GM23248 (cell line): Measurements from ENCODE around the gene UBA3. TPM values are rescaled to one million over a fixed set of nuclear protein-coding genes. Genes with fewer than 3 reads are reported as not detected.

Experiments
- DNase-seq: peaks from one replicate; pipeline ENCODE4 v3.0.0-alpha.2; 2015
- H2AFZ ChIP-seq: fragments of 200-600 bp; sonication (generic); 2 replicates; pipeline ENCODE4 v1.6.1; 2016; ENCODE audit warnings: antibody characterized with exemption
- H3F3A ChIP-seq: fragments of 200-600 bp; sonication (generic); 2 replicates; pipeline ENCODE4 v1.6.1; 2016; ENCODE audit warnings: mild to moderate bottlenecking, antibody characterized with exemption, mixed run types; ENCODE audit not compliant: insufficient read depth
- H3K27ac ChIP-seq: fragments of 200-600 bp; sonication (generic); 2 replicates; pipeline ENCODE4 v1.5.1; 2016; ENCODE audit warnings: mild to moderate bottlenecking
- H3K27me3 ChIP-seq: fragments of 200-600 bp; sonication (generic); replicated peaks from 2 replicates; pipeline ENCODE4 v1.6.1; 2016; ENCODE audit warnings: mild to moderate bottlenecking; ENCODE audit not compliant: insufficient read depth
- H3K36me3 ChIP-seq: fragments of 200-600 bp; sonication (generic); 2 replicates; pipeline ENCODE4 v1.6.1; 2016; ENCODE audit warnings: low read depth, mild to moderate bottlenecking
- H3K4me1 ChIP-seq: fragments of 200-600 bp; sonication (generic); 2 replicates; pipeline ENCODE4 v1.6.1; 2016; ENCODE audit warnings: mild to moderate bottlenecking; ENCODE audit not compliant: insufficient read depth
- H3K4me2 ChIP-seq: fragments of 200-600 bp; sonication (generic); one replicate; pipeline ENCODE4 v1.6.1; 2016; ENCODE audit warnings: mild to moderate bottlenecking; ENCODE audit not compliant: unreplicated experiment
- H3K4me3 ChIP-seq: fragments of 200-600 bp; sonication (generic); 2 replicates; pipeline ENCODE4 v1.5.1; 2016; ENCODE audit warnings: mild to moderate bottlenecking
- H3K79me2 ChIP-seq: fragments of 200-600 bp; sonication (generic); 2 replicates; pipeline ENCODE4 v1.6.1; 2016; ENCODE audit warnings: mild to moderate bottlenecking; ENCODE audit not compliant: insufficient read depth
- H3K9ac ChIP-seq: fragments of 200-600 bp; sonication (generic); 2 replicates; pipeline ENCODE4 v1.6.1; 2016; ENCODE audit warnings: mild to moderate bottlenecking
- H3K9me2 ChIP-seq: fragments of 200-600 bp; sonication (generic); 2 replicates; pipeline ENCODE4 v1.6.1; 2016; ENCODE audit warnings: mixed run types, mild to moderate bottlenecking, moderate library complexity; ENCODE audit not compliant: insufficient read depth
- H3K9me3 ChIP-seq: fragments of 200-600 bp; sonication (generic); one replicate; pipeline ENCODE4 v1.6.1; 2017; ENCODE audit warnings: low read depth
- H4K20me1 ChIP-seq: fragments of 200-600 bp; sonication (generic); 2 replicates; pipeline ENCODE4 v1.6.0; 2016; ENCODE audit not compliant: insufficient read depth
- EZH2 ChIP-seq: fragments of 200-600 bp; sonication (generic); IDR thresholded peaks from 2 replicates; pipeline ENCODE4 v1.6.1; 2018; ENCODE audit warnings: antibody characterized with exemption, mild to moderate bottlenecking; ENCODE audit not compliant: insufficient read depth, poor library complexity, severe bottlenecking
- EZH2phosphoT487 ChIP-seq: fragments of 200-600 bp; sonication (generic); IDR thresholded peaks from 2 replicates; pipeline ENCODE4 v1.6.1; 2018; ENCODE audit warnings: antibody characterized with exemption, moderate library complexity, mild to moderate bottlenecking, low read depth; ENCODE audit not compliant: insufficient read depth
- WGBS, 2 experiments: methylation state at CpG; one replicate each; pipeline ENCODE4 v1.1.6; 2015 to 2017; ENCODE audit warnings: low lambda C conversion rate in 2 of 2, low coverage in 1 of 2; ENCODE audit errors: missing lambda C conversion rate in 2 of 2; 5-methylcytosine and 5-hydroxymethylcytosine counted together
- in situ Hi-C: fragments of 300-500 bp; cut with MboI; formaldehyde crosslinking; loops from 2 replicates; pipeline ENCODE4 v1.15.0; 2020
- polyA plus RNA-seq: library from polyadenylated mRNA; unstranded; fragments of >200 nt; fragmentation: Nextera tagmentation; extraction: Ambion mirVana; gene quantifications from 2 replicates; pipeline ENCODE4 v1.2.1, GENCODE V29; 2016
- total RNA-seq: library from RNA; depleted of rRNA; stranded (reverse); fragments of >200 nt; shearing (Covaris generic); gene quantifications from 2 replicates; pipeline ENCODE4 v1.2.3, GENCODE V29; 2014

The UBA3 gene
- total and polyA plus RNA-seq, 2 experiments from 2014 or later, result 64.0 to 65.0 TPM

DNA sequence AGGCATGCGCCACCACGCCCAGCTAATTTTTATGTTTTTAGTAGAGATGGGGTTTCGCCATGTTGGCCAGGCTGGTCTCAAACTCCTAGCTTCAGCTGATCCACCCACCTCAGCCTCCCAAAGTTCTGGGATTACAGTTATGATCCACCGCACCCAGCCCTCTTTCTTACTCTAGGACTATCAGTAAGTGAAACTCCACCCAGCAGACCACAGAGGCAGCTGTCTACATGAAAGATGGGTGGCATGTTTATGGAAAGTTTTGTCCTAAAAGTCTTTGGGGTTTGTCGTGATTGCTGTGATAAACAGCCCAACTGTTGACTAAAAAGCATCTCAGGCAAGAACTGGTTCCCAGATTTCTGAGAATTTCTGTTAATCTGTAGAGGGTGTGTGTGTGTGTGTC lies 15.5 kb upstream of the UBA3 start:
- Histone ChIP-seq H3K4me2 (no peak overlapping the region), H2AFZ (no peak overlapping the region), H3K4me1 (peaks cover 15% of the 10 kb centered on the region), H3F3A (peaks cover 14% of the 10 kb centered on the region), H3K4me3 (no peak overlapping the region), H3K9ac (no peak overlapping the region), H3K9me2 (no peaks in the 10 kb centered on the region), H3K9me3 (no peaks in the 10 kb centered on the region), H3K27me3 (no peaks in the 10 kb centered on the region), H3K79me2 (peaks cover 97% of the 10 kb centered on the region), H4K20me1 (peaks cover 6% of the 10 kb centered on the region; the same call in 1 of the 2 replicates), H3K36me3 (no peaks in the 10 kb centered on the region), H3K27ac (no peak overlapping the region)
- in situ Hi-C loops, result no loop called here
- no peak for DNase-seq
- TF ChIP-seq EZH2 (no peak), EZH2phosphoT487 (no peak)
- 75% methylated on average over 5 of the region's 5 CpGs for WGBS, 2 experiments

DNA sequence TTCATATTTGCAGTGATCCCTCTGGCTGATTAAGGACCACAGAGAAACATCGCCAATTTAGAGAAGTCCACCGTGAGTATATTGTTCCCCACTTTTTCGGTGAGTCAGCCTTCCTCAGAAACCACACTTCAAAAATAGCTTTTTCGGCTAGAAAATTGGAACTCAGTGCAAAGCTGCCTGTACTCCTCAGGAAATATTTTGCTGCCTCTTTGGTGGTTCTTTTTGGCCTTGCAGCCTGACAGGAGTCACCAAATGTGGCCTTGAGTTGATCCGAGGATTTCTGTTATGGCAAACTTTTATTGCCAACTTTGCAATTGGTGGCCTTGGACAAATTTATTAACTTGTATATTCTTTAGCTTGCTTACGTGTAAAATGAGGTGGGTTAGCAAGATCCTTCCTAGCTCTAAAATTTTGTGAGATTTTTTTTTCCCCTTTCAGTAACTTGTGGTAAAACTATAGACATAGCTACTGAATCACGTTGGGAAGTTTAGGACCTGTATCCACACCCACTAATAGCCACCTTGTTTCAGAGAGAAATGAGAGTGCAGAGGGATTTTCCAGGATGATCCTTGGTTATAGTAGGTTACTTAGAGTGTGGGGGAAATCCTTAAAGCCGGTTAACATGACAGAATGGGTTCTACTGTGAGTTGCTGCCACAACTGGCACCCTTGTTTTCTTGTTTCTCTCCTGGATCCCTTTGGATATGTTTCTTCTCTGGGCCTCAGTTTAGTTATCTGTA lies 14.5 kb upstream of the UBA3 start:
- Histone ChIP-seq H3K9me2 (no peaks in the 10 kb centered on the region), H3K4me2 (peak overlapping the region; percentile 60), H3K9ac (peak overlapping the region; percentile 12; the same call in 1 of the 2 replicates), H3K27me3 (no peaks in the 10 kb centered on the region), H4K20me1 (peaks cover 10% of the 10 kb centered on the region; the same call in 1 of the 2 replicates), H3K4me1 (peaks cover 25% of the 10 kb centered on the region), H2AFZ (no peak overlapping the region), H3K9me3 (no peaks in the 10 kb centered on the region), H3K36me3 (no peaks in the 10 kb centered on the region), H3K4me3 (no peak overlapping the region), H3F3A (peaks cover 22% of the 10 kb centered on the region), H3K79me2 (peaks cover 94% of the 10 kb centered on the region), H3K27ac (peak overlapping the region; percentile 53)
- WGBS, 2 experiments, result 25% methylated on average over 8 of the region's 8 CpGs
- in situ Hi-C loops, result no loop called here
- TF ChIP-seq EZH2phosphoT487, result no peak
- TF ChIP-seq EZH2, result no peak
- DNase-seq, result peak; percentile 78

DNA sequence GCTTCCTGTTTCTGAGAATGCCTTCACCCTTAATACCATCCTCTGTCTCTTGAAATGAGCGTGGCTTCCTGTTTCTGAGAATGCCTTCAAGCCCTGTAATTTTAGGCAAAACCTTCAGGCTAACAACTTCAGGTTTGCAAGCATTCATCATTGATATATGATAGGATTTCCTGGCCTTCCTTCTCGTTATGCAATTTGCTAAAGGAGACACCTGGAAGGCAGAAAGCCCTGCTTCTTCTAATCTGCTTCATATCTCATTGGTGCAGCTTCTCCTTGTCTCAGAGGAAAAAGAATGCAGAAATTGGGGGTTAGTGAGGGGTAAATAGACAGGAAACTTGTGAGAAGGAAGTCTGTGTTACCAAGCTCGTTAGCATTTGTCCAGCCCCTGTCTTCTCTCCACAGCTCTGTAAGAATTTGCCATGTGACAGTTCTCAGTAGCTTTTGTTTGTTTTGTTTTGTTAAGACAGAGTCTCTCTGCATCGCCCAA lies 11.9 kb upstream of the UBA3 start:
- Histone ChIP-seq H3K4me3 (no peak overlapping the region), H3K27me3 (no peaks in the 10 kb centered on the region), H3K36me3 (no peaks in the 10 kb centered on the region), H4K20me1 (peaks cover 10% of the 10 kb centered on the region; the same call in 1 of the 2 replicates), H2AFZ (no peak overlapping the region), H3K4me1 (peaks cover 50% of the 10 kb centered on the region), H3K9ac (no peak overlapping the region), H3K79me2 (peaks cover 95% of the 10 kb centered on the region), H3K9me2 (no peaks in the 10 kb centered on the region), H3F3A (peaks cover 46% of the 10 kb centered on the region), H3K27ac (no peak overlapping the region), H3K4me2 (no peak overlapping the region), H3K9me3 (no peaks in the 10 kb centered on the region)
- 57 to 60% methylated on average over 4 of the region's 4 CpGs for WGBS, 2 experiments
- TF ChIP-seq EZH2 (no peak), EZH2phosphoT487 (no peak)
- DNase-seq, result no peak
- in situ Hi-C loops, result no loop called here

DNA sequence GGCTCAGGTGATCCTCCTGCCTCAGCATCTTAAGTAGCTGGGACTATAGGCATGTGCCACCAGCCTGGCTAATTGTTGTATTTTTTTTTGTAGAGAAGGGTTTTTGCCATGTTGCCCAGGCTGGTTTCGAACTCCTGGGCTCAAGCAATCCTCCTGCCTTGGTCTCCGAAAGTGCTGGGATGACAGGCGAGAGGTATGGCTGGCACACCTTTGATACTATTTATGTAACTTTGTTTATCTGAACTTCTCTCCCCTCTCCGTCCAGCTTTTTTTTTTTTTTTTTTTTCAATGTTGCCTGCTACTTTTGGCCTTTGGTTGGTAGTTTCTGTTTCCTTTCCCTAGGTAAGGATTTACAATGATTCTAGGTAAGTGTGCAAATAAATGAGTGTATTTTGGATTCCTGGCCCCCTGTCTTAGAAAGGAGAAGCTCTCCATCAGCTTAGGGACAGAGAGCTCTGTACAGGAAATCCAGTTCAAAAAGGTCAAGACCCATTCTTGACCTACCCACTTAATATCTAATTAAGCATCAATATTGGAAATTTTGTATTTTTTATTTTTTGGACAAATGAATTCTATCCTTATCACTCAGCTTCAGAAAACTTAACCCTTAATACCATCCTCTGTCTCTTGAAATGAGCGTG lies 11.3 kb upstream of the UBA3 start:
- Histone ChIP-seq H3K27ac (no peak overlapping the region), H3K36me3 (no peaks in the 10 kb centered on the region), H3K9ac (no peak overlapping the region), H3K9me3 (no peaks in the 10 kb centered on the region), H3K9me2 (no peaks in the 10 kb centered on the region), H3F3A (peaks cover 50% of the 10 kb centered on the region), H3K4me1 (peaks cover 56% of the 10 kb centered on the region), H3K4me3 (no peak overlapping the region), H3K27me3 (no peaks in the 10 kb centered on the region), H2AFZ (no peak overlapping the region), H4K20me1 (peaks cover 10% of the 10 kb centered on the region; the same call in 1 of the 2 replicates), H3K79me2 (peaks cover 92% of the 10 kb centered on the region), H3K4me2 (no peak overlapping the region)
- no peak for DNase-seq
- TF ChIP-seq EZH2phosphoT487 (no peak), EZH2 (no peak)
- WGBS, 2 experiments, result 91 to 92% methylated on average over 5 of the region's 5 CpGs
- in situ Hi-C loops, result no loop called here
